Prostate gland (tissue), 2 donors: Measurements from ENCODE around the gene ECHDC1. TPM values are rescaled to one million over a fixed set of nuclear protein-coding genes. Genes with fewer than 3 reads are reported as not detected.
"Not testable (repeated sequence)": the region's sequence is repeated elsewhere in the genome, so short reads cannot be mapped to it uniquely, and the experiment has no call there.

Experiments
- DNase-seq: peaks from one replicate; pipeline ENCODE4 v3.0.0-alpha.2; 2019; ENCODE audit warnings: low spot score
- H3K27ac ChIP-seq, 2 donors: fragments of 200-600 bp; sonication (generic); 2 replicates each; pipeline ENCODE4 v1.5.1; 2017 to 2019
- H3K27me3 ChIP-seq: fragments of 200-600 bp; sonication (generic); replicated peaks from 2 replicates; pipeline ENCODE4 v1.5.1; 2019; ENCODE audit not compliant: insufficient read depth
- H3K36me3 ChIP-seq, 2 donors: fragments of 200-600 bp; sonication (generic); 1 replicate in 1 of 2; 2 replicates in 1 of 2; pipeline versions ENCODE4 v1.5.1 to v1.8.1; 2017 to 2019
- H3K4me1 ChIP-seq: fragments of 200-600 bp; sonication (generic); replicated peaks from 2 replicates; pipeline ENCODE4 v1.5.1; 2019
- H3K4me3 ChIP-seq, 2 donors: fragments of 200-600 bp; sonication (generic); 2 replicates each; pipeline ENCODE4 v1.5.1; 2017 to 2019
- H3K9me3 ChIP-seq: fragments of 200-600 bp; sonication (generic); 2 replicates; pipeline ENCODE4 v1.5.1; 2017
- POLR2A ChIP-seq: fragments of 450-650 bp; IDR thresholded peaks from one replicate; pipeline ENCODE4 v1.6.1; 2016; ENCODE audit warnings: antibody characterized with exemption, mild to moderate bottlenecking
- POLR2AphosphoS5 ChIP-seq: sonication (generic); formaldehyde crosslinking; IDR thresholded peaks from one replicate; pipeline ENCODE4 v1.6.1; 2017; ENCODE audit warnings: antibody characterized with exemption
- WGBS: methylation state at CpG from one replicate; pipeline ENCODE4 v1.1.5; 2018; 5-methylcytosine and 5-hydroxymethylcytosine counted together
- intact Hi-C: fragments of 100-400 bp; cut with DNase I; formaldehyde crosslinking; loops from one replicate; pipeline ENCODE4 v1.14.2; 2022
- total RNA-seq, 2 donors: library from RNA; depleted of rRNA; stranded (reverse); fragments of >200 nt; gene quantifications; one replicate each; pipeline ENCODE4 v1.1.0, GENCODE V29; 2016
- TF ChIP-seq, protein P1 (sequence below), 4 experiments: fragments of 200-600 bp in 2 of 4; fragments of 450-650 bp in 2 of 4; sonication (generic) in 2 of 4; IDR thresholded peaks; 1 replicate in 3 of 4; 2 replicates in 1 of 4; pipeline ENCODE4 v1.5.1; 2016 to 2019; ENCODE audit warnings: antibody characterized with exemption in 4 of 4, mild to moderate bottlenecking in 2 of 4, moderate library complexity in 2 of 4

Gene ECHDC1
- total RNA-seq, 2 donors from 2014 or later = 26.0 to 58.7 TPM

GRCh38 chr6:127338936-127339335, 4.5 kb downstream of the ECHDC1 start:
- 81% methylated on average over 1 of the region's 1 CpG for WGBS
- no peaks in the 10 kb centered on the region for H3K27me3 ChIP-seq
- H3K36me3 ChIP-seq = no peaks in the 10 kb centered on the region
- H3K4me3 ChIP-seq = no peak overlapping the region
- TF ChIP-seq, protein P1, sequence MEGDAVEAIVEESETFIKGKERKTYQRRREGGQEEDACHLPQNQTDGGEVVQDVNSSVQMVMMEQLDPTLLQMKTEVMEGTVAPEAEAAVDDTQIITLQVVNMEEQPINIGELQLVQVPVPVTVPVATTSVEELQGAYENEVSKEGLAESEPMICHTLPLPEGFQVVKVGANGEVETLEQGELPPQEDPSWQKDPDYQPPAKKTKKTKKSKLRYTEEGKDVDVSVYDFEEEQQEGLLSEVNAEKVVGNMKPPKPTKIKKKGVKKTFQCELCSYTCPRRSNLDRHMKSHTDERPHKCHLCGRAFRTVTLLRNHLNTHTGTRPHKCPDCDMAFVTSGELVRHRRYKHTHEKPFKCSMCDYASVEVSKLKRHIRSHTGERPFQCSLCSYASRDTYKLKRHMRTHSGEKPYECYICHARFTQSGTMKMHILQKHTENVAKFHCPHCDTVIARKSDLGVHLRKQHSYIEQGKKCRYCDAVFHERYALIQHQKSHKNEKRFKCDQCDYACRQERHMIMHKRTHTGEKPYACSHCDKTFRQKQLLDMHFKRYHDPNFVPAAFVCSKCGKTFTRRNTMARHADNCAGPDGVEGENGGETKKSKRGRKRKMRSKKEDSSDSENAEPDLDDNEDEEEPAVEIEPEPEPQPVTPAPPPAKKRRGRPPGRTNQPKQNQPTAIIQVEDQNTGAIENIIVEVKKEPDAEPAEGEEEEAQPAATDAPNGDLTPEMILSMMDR (IDR thresholded peaks at IDR 0.05) = no peak
- TF ChIP-seq POLR2AphosphoS5 (no peak), POLR2A (no peak)
- peaks cover 6% of the 10 kb centered on the region for H3K4me1 ChIP-seq
- H3K27ac ChIP-seq = no peak overlapping the region
- no peak for DNase-seq
- H3K9me3 ChIP-seq = no peaks in the 10 kb centered on the region
- intact Hi-C loops = no loop called here

- WGBS = 57% methylated on average over 4 of the region's 4 CpGs
- no peaks in the 10 kb centered on the region for H3K27me3 ChIP-seq
- no peak overlapping the region for H3K4me3 ChIP-seq
- intact Hi-C loops = no loop called here
- no peak for TF ChIP-seq POLR2A
- TF ChIP-seq, protein P1 (IDR thresholded peaks at IDR 0.05) = no peak
- no peak for TF ChIP-seq POLR2AphosphoS5
- H3K9me3 ChIP-seq = no peaks in the 10 kb centered on the region
- no peak overlapping the region for H3K27ac ChIP-seq
- DNase-seq = no peak
- no peaks in the 10 kb centered on the region for H3K36me3 ChIP-seq
- H3K4me1 ChIP-seq = no peaks in the 10 kb centered on the region
Measured at GRCh38 chr6:127332383-127332961, 10.9 kb downstream of the ECHDC1 start.

GRCh38 chr6:127331256-127331655, 12.2 kb downstream of the ECHDC1 start:
- intact Hi-C loops, H3K27me3 ChIP-seq, H3K9me3 ChIP-seq, DNase-seq, H3K27ac ChIP-seq, H3K4me3 ChIP-seq, H3K4me1 ChIP-seq, H3K36me3 ChIP-seq: not testable (repeated sequence)
- 95% methylated on average over 3 of the region's 3 CpGs for WGBS

GRCh38 chr6:127328043-127328609, 15.3 kb downstream of the ECHDC1 start:
- no peaks in the 10 kb centered on the region for H3K36me3 ChIP-seq
- H3K27me3 ChIP-seq = no peaks in the 10 kb centered on the region
- no peak overlapping the region for H3K27ac ChIP-seq
- no peaks in the 10 kb centered on the region for H3K9me3 ChIP-seq
- H3K4me1 ChIP-seq = no peaks in the 10 kb centered on the region
- no peak overlapping the region for H3K4me3 ChIP-seq
- TF ChIP-seq POLR2AphosphoS5 = no peak
- TF ChIP-seq POLR2A = no peak
- TF ChIP-seq, protein P1 (IDR thresholded peaks at IDR 0.05) = no peak
- no peak for DNase-seq
- intact Hi-C loops = no loop called here

- TF ChIP-seq POLR2A (no peak), POLR2AphosphoS5 (no peak)
- TF ChIP-seq, protein P1 (IDR thresholded peaks at IDR 0.05) = no peak
- no peaks in the 10 kb centered on the region for H3K27me3 ChIP-seq
- intact Hi-C loops = no loop called here
- WGBS = 96% methylated on average over 1 of the region's 1 CpG
- no peak for DNase-seq
- H3K4me1 ChIP-seq = no peaks in the 10 kb centered on the region
- H3K9me3 ChIP-seq = no peaks in the 10 kb centered on the region
- H3K36me3 ChIP-seq = no peaks in the 10 kb centered on the region
- H3K27ac ChIP-seq = no peak overlapping the region
- H3K4me3 ChIP-seq = no peak overlapping the region
Measured at GRCh38 chr6:127319686-127320085, 23.7 kb downstream of the ECHDC1 start.
